HG03196 (cell line): ENCODE data around the gene CASZ1.

Experiments
- ATAC-seq: cut with Tn5 transposase; IDR thresholded peaks from one replicate; pipeline ENCODE4 v1.9.1; 2021; ENCODE audit not compliant: unreplicated experiment

CASZ1 gene

GRCh38 chr1:10691075-10691739 lies 105.2 kb downstream of the CASZ1 start:
- no peak for ATAC-seq

- ATAC-seq, result no peak
Observed at GRCh38 chr1:10690484-10690883, 106.0 kb downstream of the CASZ1 start.

GRCh38 chr1:10688409-10688786 lies 108.0 kb downstream of the CASZ1 start:
- ATAC-seq, result no peak

GRCh38 chr1:10687782-10688408 lies 108.6 kb downstream of the CASZ1 start:
- ATAC-seq, result no peak

GRCh38 chr1:10687251-10687651 lies 109.2 kb downstream of the CASZ1 start:
- ATAC-seq, result no peak

GRCh38 chr1:10686404-10687040 lies 109.9 kb downstream of the CASZ1 start:
- no peak for ATAC-seq

GRCh38 chr1:10685808-10686403 lies 110.5 kb downstream of the CASZ1 start:
- ATAC-seq, result no peak

- no peak for ATAC-seq
Observed at GRCh38 chr1:10685196-10685807, 111.1 kb downstream of the CASZ1 start.

- ATAC-seq, result no peak
Observed at GRCh38 chr1:10684221-10684620, 112.2 kb downstream of the CASZ1 start.

- ATAC-seq, result no peak
Observed at GRCh38 chr1:10682449-10683309, 113.8 kb downstream of the CASZ1 start.

- ATAC-seq, result no peak
Observed at GRCh38 chr1:10682108-10682445, 114.4 kb downstream of the CASZ1 start.

- ATAC-seq, result no peak
Observed at GRCh38 chr1:10681296-10682107, 114.9 kb downstream of the CASZ1 start.

- ATAC-seq, result no peak
Observed at GRCh38 chr1:10680487-10680886, 116.0 kb downstream of the CASZ1 start.

- no peak for ATAC-seq
Observed at GRCh38 chr1:10679496-10680220, 116.8 kb downstream of the CASZ1 start.

GRCh38 chr1:10678852-10679251 lies 117.6 kb downstream of the CASZ1 start:
- ATAC-seq, result no peak

- no peak for ATAC-seq
Observed at GRCh38 chr1:10678402-10678801, 118.0 kb downstream of the CASZ1 start.

GRCh38 chr1:10677491-10678391 lies 118.7 kb downstream of the CASZ1 start:
- ATAC-seq, result no peak

- ATAC-seq, result no peak
Observed at GRCh38 chr1:10676963-10677362, 119.5 kb downstream of the CASZ1 start.
